HepG2 (cell line): ENCODE results near the gene PGAP1. TPM values are rescaled to one million over a fixed set of nuclear protein-coding genes. Genes with fewer than 3 reads are reported as not detected.

Experiments
- BATF2 ChIP-seq: sonication (generic); formaldehyde crosslinking; IDR thresholded peaks from 2 replicates; pipeline ENCODE4 v1.8.0; 2022; ENCODE audit warnings: mild to moderate bottlenecking, missing genetic modification reagents, moderate library complexity
- ELK4 ChIP-seq: sonication (generic); formaldehyde crosslinking; IDR thresholded peaks from 2 replicates; pipeline ENCODE4 v1.9.0; 2021; ENCODE audit warnings: missing genetic modification reagents, borderline replicate concordance
- HDAC2 ChIP-seq: sonication (generic); formaldehyde crosslinking; IDR thresholded peaks from 2 replicates; pipeline ENCODE4 v1.4.0; 2020; ENCODE audit warnings: missing genetic modification reagents
- KDM1A ChIP-seq: IDR thresholded peaks from 2 replicates; pipeline ENCODE4 v1.6.1; 2016; ENCODE audit warnings: missing compliant biosample characterization
- LRRFIP1 ChIP-seq: sonication (generic); formaldehyde crosslinking; conservative IDR thresholded peaks from 2 replicates; pipeline ENCODE4 v1.4.0; 2020; ENCODE audit warnings: missing genetic modification reagents
- MLLT10 ChIP-seq: sonication (generic); formaldehyde crosslinking; IDR thresholded peaks from 2 replicates; pipeline ENCODE4 v1.4.0; 2020; ENCODE audit warnings: missing genetic modification reagents
- MTF1 ChIP-seq: sonication (generic); formaldehyde crosslinking; IDR thresholded peaks from 2 replicates; pipeline ENCODE4 v1.5.0; 2020; ENCODE audit warnings: missing genetic modification reagents
- RBM39 ChIP-seq: fragments of 200-400 bp; formaldehyde crosslinking; IDR thresholded peaks from one replicate; pipeline ENCODE4 v1.6.1; 2018; ENCODE audit warnings: antibody characterized with exemption, mild to moderate bottlenecking, low read depth, low read length; ENCODE audit not compliant: poor library complexity, severe bottlenecking
- ZBED4 ChIP-seq: sonication (generic); formaldehyde crosslinking; IDR thresholded peaks from 2 replicates; pipeline ENCODE4 v1.4.0; 2020; ENCODE audit warnings: missing genetic modification reagents, borderline replicate concordance
- ZC3H13 ChIP-seq: sonication (generic); formaldehyde crosslinking; IDR thresholded peaks from 2 replicates; pipeline ENCODE4 v1.8.1; 2023; ENCODE audit warnings: mild to moderate bottlenecking, missing genetic modification reagents, moderate library complexity
- ZNF101 ChIP-seq: sonication (generic); formaldehyde crosslinking; IDR thresholded peaks from 2 replicates; pipeline ENCODE4 v1.4.0; 2020; ENCODE audit warnings: mild to moderate bottlenecking, low read depth, missing genetic modification reagents, borderline replicate concordance
- ZNF160 ChIP-seq: sonication (generic); formaldehyde crosslinking; IDR thresholded peaks from 2 replicates; pipeline ENCODE4 v1.8.0; 2022; ENCODE audit warnings: mild to moderate bottlenecking, inconsistent platforms, missing genetic modification reagents
- ZNF34 ChIP-seq: sonication (generic); formaldehyde crosslinking; IDR thresholded peaks from 2 replicates; pipeline ENCODE4 v1.4.0; 2020; ENCODE audit warnings: mild to moderate bottlenecking, missing genetic modification reagents, borderline replicate concordance
- ZNF616 ChIP-seq: sonication (generic); formaldehyde crosslinking; IDR thresholded peaks from 2 replicates; pipeline ENCODE4 v1.5.0; 2020; ENCODE audit warnings: low read depth, mild to moderate bottlenecking, missing genetic modification reagents
- ZNF879 ChIP-seq: sonication (generic); formaldehyde crosslinking; IDR thresholded peaks from 2 replicates; pipeline ENCODE4 v1.8.1; 2023; ENCODE audit warnings: missing genetic modification reagents
- ZSCAN20 ChIP-seq: sonication (generic); formaldehyde crosslinking; IDR thresholded peaks from 2 replicates; pipeline ENCODE4 v1.4.0; 2020; ENCODE audit warnings: missing genetic modification reagents, mild to moderate bottlenecking, borderline replicate concordance
- polyA plus RNA-seq, 8 experiments: library from polyadenylated mRNA; depleted of rRNA in 3 of 8; stranded (reverse) in 7 of 8; unstranded in 1 of 8; fragments of >200 nt; fragmentation: Illumina TruSeq in 4 of 8; extraction: Trizol in 4 of 8; gene quantifications; 2 replicates each; pipeline versions ENCODE4 v1.2.1 to v1.2.3, GENCODE V29; 2011 to 2016; ENCODE audit warnings: low read depth in 4 of 8, missing spikeins in 1 of 8, mixed read lengths in 1 of 8; ENCODE audit not compliant: insufficient read depth in 1 of 8
- total RNA-seq, 5 experiments: library from RNA; depleted of rRNA; stranded (reverse); fragments of >200 nt; fragmentation: Illumina TruSeq; extraction: Trizol; gene quantifications; 2 replicates each; pipeline ENCODE4 v1.2.3, GENCODE V29; 2016; ENCODE audit warnings: low read depth in 1 of 5
- TF ChIP-seq, protein P1 (sequence below): sonication (generic); formaldehyde crosslinking; IDR thresholded peaks from 2 replicates; pipeline ENCODE4 v1.4.0; 2020; ENCODE audit warnings: missing genetic modification reagents
- TF ChIP-seq, protein P2 (sequence below): sonication (generic); formaldehyde crosslinking; IDR thresholded peaks from 2 replicates; pipeline ENCODE4 v1.4.0; 2020; ENCODE audit warnings: missing genetic modification reagents, low read depth, mild to moderate bottlenecking, borderline replicate concordance

Gene PGAP1
- total and polyA plus RNA-seq, 2 of the 13 experiments (the other 11 are each of a cell fraction or from before 2014, with no cell fraction given): 4.1 to 6.4 TPM

DNA sequence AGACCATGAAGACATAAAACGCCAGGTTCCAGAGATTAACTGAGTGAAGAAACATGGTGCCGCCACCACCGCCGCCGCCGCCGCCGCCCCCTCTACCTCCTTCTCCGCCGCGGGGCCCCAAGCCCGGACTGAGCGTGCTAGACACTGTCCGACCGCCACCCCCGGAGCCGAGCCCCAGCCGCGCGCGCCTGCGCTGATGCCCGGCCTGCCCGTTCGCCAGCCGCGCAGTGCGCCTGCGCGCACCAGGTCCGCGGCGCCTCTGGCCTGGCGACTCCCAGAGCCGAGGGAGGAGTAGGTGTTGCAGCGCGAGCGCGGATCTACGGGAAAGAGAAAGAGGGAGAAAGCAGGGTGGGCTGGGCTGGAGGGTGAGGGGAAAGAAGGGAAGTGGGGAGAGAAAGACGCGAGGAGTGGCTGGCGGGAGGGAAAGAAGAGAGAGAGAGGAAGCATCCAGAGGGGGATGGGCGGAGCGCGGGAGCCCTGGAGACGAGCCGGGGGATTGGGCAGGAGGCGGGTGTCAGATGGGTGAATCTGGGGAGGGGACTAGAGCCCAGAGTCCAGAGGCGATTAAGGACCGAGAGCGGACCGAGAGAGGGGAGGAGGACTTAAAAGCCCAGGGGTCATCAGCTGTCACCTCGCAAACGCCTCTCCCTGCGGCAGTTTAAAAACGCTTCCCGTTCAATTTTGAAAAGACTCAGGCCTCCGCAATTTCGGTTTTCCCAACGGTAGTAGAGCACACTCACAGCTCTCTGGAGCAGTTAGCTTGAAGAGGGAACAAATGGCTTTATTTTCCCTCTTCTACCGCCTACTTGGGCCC, at the start of gene PGAP1 (continued):
- TF ChIP-seq MTF1 (CRISPR knock-in tag) (no peak), RBM39 (peak; percentile 54), ZSCAN20 (CRISPR knock-in tag) (no peak), BATF2 (CRISPR knock-in tag) (no peak), ELK4 (no peak), ZNF616 (CRISPR knock-in tag) (no peak; the same call in 1 of the 2 replicates), ZNF34 (CRISPR knock-in tag) (no peak; the same call in 1 of the 2 replicates), ZC3H13 (CRISPR knock-in tag) (no peak), LRRFIP1 (CRISPR knock-in tag) (no peak), KDM1A (CRISPR knock-in tag) (no peak), ZBED4 (peak; percentile 55; the same call in 1 of the 2 replicates), ZNF160 (CRISPR knock-in tag) (peak; percentile 71; the same call in 1 of the 2 replicates), MLLT10 (CRISPR knock-in tag) (no peak), ZNF879 (CRISPR knock-in tag) (no peak), ZNF101 (CRISPR knock-in tag) (no peak; the same call in 1 of the 2 replicates), HDAC2 (CRISPR knock-in tag) (peak; percentile 52; the same call in 1 of the 2 replicates)
- TF ChIP-seq, protein P1, sequence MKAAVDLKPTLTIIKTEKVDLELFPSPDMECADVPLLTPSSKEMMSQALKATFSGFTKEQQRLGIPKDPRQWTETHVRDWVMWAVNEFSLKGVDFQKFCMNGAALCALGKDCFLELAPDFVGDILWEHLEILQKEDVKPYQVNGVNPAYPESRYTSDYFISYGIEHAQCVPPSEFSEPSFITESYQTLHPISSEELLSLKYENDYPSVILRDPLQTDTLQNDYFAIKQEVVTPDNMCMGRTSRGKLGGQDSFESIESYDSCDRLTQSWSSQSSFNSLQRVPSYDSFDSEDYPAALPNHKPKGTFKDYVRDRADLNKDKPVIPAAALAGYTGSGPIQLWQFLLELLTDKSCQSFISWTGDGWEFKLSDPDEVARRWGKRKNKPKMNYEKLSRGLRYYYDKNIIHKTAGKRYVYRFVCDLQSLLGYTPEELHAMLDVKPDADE: no peak
- TF ChIP-seq, protein P2, sequence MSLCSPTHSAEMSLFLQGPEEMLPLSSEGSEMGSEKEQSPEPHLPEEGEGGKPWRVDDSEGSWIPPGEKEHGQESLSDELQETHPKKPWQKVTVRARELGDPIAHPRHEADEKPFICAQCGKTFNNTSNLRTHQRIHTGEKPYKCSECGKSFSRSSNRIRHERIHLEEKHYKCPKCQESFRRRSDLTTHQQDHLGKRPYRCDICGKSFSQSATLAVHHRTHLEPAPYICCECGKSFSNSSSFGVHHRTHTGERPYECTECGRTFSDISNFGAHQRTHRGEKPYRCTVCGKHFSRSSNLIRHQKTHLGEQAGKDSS (CRISPR knock-in tag): peak; percentile 44; the same call in 1 of the 2 replicates
